CD14-positive monocyte (primary cell): ENCODE data around the gene SOBP. TPM values are rescaled to one million over a fixed set of nuclear protein-coding genes. Genes with fewer than 3 reads are reported as not detected.

ENCODE experiments used
- DNase-seq, 3 donors: peaks; one replicate each; pipeline ENCODE4 v3.0.0-alpha.2; 2011 to 2022
- H2AFZ ChIP-seq: 2 replicates; pipeline ENCODE4 v1.6.0; 2012; ENCODE audit warnings: mild to moderate bottlenecking, low read depth, low read length, inconsistent platforms; ENCODE audit not compliant: insufficient read depth, poor library complexity, severe bottlenecking
- H3K27ac ChIP-seq, 2 donors: 1 replicate in 1 of 2; 2 replicates in 1 of 2; pipeline ENCODE4 v1.5.1; 2012 to 2013; ENCODE audit warnings: low read length in 2 of 2, control low read depth in 1 of 2, inconsistent platforms in 1 of 2, low read depth in 1 of 2, mild to moderate bottlenecking in 1 of 2
- H3K27me3 ChIP-seq, 2 donors: one replicate each; pipeline versions ENCODE4 v1.6.0 to v1.6.1; 2011 to 2013; ENCODE audit warnings: low read length in 2 of 2; ENCODE audit not compliant: control insufficient read depth in 2 of 2, insufficient read depth in 2 of 2
- H3K36me3 ChIP-seq, 2 donors: replicated peaks in 1 of 2; 1 replicate in 1 of 2; 2 replicates in 1 of 2; pipeline versions ENCODE4 v1.5.1 to v1.6.1; 2012 to 2013; ENCODE audit warnings: low read length in 2 of 2, control low read depth in 1 of 2, inconsistent platforms in 1 of 2, mild to moderate bottlenecking in 1 of 2; ENCODE audit not compliant: insufficient read depth in 2 of 2, control insufficient read depth in 1 of 2
- H3K4me1 ChIP-seq, 2 donors: 1 replicate in 1 of 2; 2 replicates in 1 of 2; pipeline versions ENCODE4 v1.5.1 to v1.6.1; 2012 to 2013; ENCODE audit warnings: low read length in 2 of 2, control low read depth in 1 of 2, inconsistent platforms in 1 of 2, mild to moderate bottlenecking in 1 of 2, moderate library complexity in 1 of 2; ENCODE audit not compliant: insufficient read depth in 2 of 2, control insufficient read depth in 1 of 2
- H3K4me2 ChIP-seq: replicated peaks from 2 replicates; pipeline ENCODE3; 2012; ENCODE audit warnings: low read length, moderate library complexity, mild to moderate bottlenecking; ENCODE audit not compliant: poor library complexity, severe bottlenecking; ENCODE audit errors: extremely low read depth
- H3K4me3 ChIP-seq, 3 experiments: fragments of 200-600 bp in 1 of 3; sonication (generic) in 1 of 3; replicated peaks in 1 of 3; 1 replicate in 2 of 3; 2 replicates in 1 of 3; pipeline ENCODE4 v1.5.1; 2011 to 2013; ENCODE audit warnings: low read length in 3 of 3, mild to moderate bottlenecking in 3 of 3, control low read depth in 2 of 3, low read depth in 2 of 3, inconsistent platforms in 1 of 3, moderate library complexity in 1 of 3
- H3K79me2 ChIP-seq: 2 replicates; pipeline ENCODE4 v1.6.0; 2012; ENCODE audit warnings: mild to moderate bottlenecking, control low read depth, inconsistent platforms, low read length, moderate library complexity; ENCODE audit not compliant: insufficient read depth
- H3K9ac ChIP-seq: 2 replicates; pipeline ENCODE4 v1.6.0; 2017; ENCODE audit warnings: low read length, mild to moderate bottlenecking; ENCODE audit not compliant: insufficient read depth, poor library complexity, severe bottlenecking
- H3K9me3 ChIP-seq, 2 donors: replicated peaks in 1 of 2; 1 replicate in 1 of 2; 2 replicates in 1 of 2; pipeline versions ENCODE4 v1.5.1 to v1.6.1; 2012 to 2013; ENCODE audit warnings: low read length in 2 of 2, control low read depth in 1 of 2; ENCODE audit not compliant: control insufficient read depth in 1 of 2, insufficient read depth in 1 of 2
- H4K20me1 ChIP-seq: 2 replicates; pipeline ENCODE4 v1.6.0; 2012; ENCODE audit warnings: mild to moderate bottlenecking, low read length, control low read depth, moderate library complexity; ENCODE audit not compliant: insufficient read depth
- H3K27ac Mint-ChIP-seq, 7 donors: one replicate each; pipeline ENCODE4 v1.8.0; 2020; ENCODE audit warnings: mild to moderate bottlenecking in 7 of 7, mixed read lengths in 7 of 7, moderate library complexity in 6 of 7, inconsistent platforms in 2 of 7
- H3K27me3 Mint-ChIP-seq, 3 donors: one replicate each; pipeline ENCODE4 v1.8.0; 2021 to 2022; ENCODE audit warnings: low read depth in 3 of 3, mild to moderate bottlenecking in 3 of 3, mixed read lengths in 3 of 3, moderate library complexity in 3 of 3, inconsistent platforms in 1 of 3
- H3K36me3 Mint-ChIP-seq, 2 donors: one replicate each; pipeline ENCODE4 v1.8.0; 2020; ENCODE audit warnings: mixed read lengths in 2 of 2, inconsistent platforms in 1 of 2, mild to moderate bottlenecking in 1 of 2
- H3K4me1 Mint-ChIP-seq: one replicate; pipeline ENCODE4 v1.8.0; 2020; ENCODE audit warnings: mild to moderate bottlenecking, mixed read lengths
- H3K4me3 Mint-ChIP-seq, 2 donors: one replicate each; pipeline ENCODE4 v1.8.0; 2020; ENCODE audit warnings: mild to moderate bottlenecking in 2 of 2, mixed read lengths in 2 of 2, moderate library complexity in 1 of 2
- H3K9me3 Mint-ChIP-seq, 7 donors: one replicate each; pipeline ENCODE4 v1.8.0; 2020 to 2022; ENCODE audit warnings: mixed read lengths in 7 of 7, mild to moderate bottlenecking in 6 of 7, moderate library complexity in 6 of 7, inconsistent platforms in 2 of 7
- WGBS: methylation state at CpG from one replicate; pipeline ENCODE4 v1.1.5; 2013; ENCODE audit warnings: missing lambda C conversion rate; ENCODE audit not compliant: insufficient coverage; 5-methylcytosine and 5-hydroxymethylcytosine counted together
- intact Hi-C, 2 donors: fragments of 100-400 bp; cut with micrococcal nuclease; formaldehyde crosslinking; loops; one replicate each; pipeline versions ENCODE4 v1.15.0 to v1.15.1; 2023
- polyA plus RNA-seq, 3 donors: library from polyadenylated mRNA; depleted of rRNA in 1 of 3; unstranded in 2 of 3; stranded (reverse) in 1 of 3; fragments of 300-500 nt in 2 of 3; fragments of >200 nt in 1 of 3; fragmentation: Illumina TruSeq in 2 of 3; gene quantifications; 1 replicate in 2 of 3; 2 replicates in 1 of 3; pipeline ENCODE4 v1.2.3, GENCODE V29; 2012 to 2021
- TF ChIP-seq, protein P1 (sequence below): fragments of 200-600 bp; IDR thresholded peaks from one replicate; pipeline ENCODE4 v1.8.0; 2022; ENCODE audit warnings: antibody characterized with exemption, mild to moderate bottlenecking

Gene SOBP
- polyA plus RNA-seq, 3 donors, result not detected

GRCh38 chr6:107546691-107547450 is 57.0 kb downstream of the SOBP start:
- H3K4me3 ChIP-seq, result no peak overlapping the region
- peaks cover 3 to 20% (median 5%) of the 10 kb centered on the region in 3 donors for H3K27me3 Mint-ChIP-seq
- intact Hi-C loops, result no loop called here

DNA sequence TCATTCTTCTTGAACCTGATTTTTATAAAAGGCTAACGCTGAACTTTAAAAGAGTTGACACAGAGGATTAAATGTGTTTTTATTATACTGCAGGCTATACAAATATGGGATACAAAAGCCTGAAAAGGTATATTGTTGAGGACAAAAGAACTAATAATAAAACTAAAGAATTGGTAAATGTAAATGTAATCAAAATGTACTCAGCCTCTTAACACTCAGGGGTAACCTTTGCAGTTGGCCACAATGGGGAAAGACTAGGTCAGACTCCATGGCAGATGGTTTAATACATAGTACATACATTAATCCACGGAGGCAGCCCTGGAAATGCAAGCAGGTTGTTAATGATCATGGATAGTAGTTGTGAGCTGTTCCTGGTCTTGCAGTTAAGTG is 57.5 kb downstream of the SOBP start:
- Histone ChIP-seq H3K4me1 (no peaks in the 10 kb centered on the region), H3K27ac (no peak overlapping the region), H4K20me1 (no peaks in the 10 kb centered on the region), H3K9me3 (no peaks in the 10 kb centered on the region), H3K79me2 (no peaks in the 10 kb centered on the region), H3K9ac (no peak overlapping the region), H2AFZ (no peak overlapping the region), H3K27me3 (peaks cover 2 to 6% of the 10 kb centered on the region in 2 donors), H3K36me3 (no peaks in the 10 kb centered on the region), H3K4me3 (no peak overlapping the region), H3K4me2 (no peak overlapping the region)
- Mint-ChIP-seq H3K36me3 (no peaks in the 10 kb centered on the region), H3K27me3 (peaks cover 3 to 18% (median 5%) of the 10 kb centered on the region in 3 donors), H3K27ac (no peak overlapping the region), H3K9me3 (peaks cover 0 to 3% (median 0%) of the 10 kb centered on the region in 7 donors), H3K4me1 (no peaks in the 10 kb centered on the region), H3K4me3 (no peak overlapping the region)
- intact Hi-C loops, result no loop called here
- no CpG with 5 or more reads among the region's 2 CpGs for WGBS
- TF ChIP-seq, protein P1, sequence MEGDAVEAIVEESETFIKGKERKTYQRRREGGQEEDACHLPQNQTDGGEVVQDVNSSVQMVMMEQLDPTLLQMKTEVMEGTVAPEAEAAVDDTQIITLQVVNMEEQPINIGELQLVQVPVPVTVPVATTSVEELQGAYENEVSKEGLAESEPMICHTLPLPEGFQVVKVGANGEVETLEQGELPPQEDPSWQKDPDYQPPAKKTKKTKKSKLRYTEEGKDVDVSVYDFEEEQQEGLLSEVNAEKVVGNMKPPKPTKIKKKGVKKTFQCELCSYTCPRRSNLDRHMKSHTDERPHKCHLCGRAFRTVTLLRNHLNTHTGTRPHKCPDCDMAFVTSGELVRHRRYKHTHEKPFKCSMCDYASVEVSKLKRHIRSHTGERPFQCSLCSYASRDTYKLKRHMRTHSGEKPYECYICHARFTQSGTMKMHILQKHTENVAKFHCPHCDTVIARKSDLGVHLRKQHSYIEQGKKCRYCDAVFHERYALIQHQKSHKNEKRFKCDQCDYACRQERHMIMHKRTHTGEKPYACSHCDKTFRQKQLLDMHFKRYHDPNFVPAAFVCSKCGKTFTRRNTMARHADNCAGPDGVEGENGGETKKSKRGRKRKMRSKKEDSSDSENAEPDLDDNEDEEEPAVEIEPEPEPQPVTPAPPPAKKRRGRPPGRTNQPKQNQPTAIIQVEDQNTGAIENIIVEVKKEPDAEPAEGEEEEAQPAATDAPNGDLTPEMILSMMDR, result no peak
- no peak for DNase-seq

More at GRCh38 chr6:107546691-107547450, 57.0 kb downstream of the SOBP start:
- DNase-seq, result no peak
- H4K20me1 ChIP-seq, result no peaks in the 10 kb centered on the region
- Mint-ChIP-seq H3K4me3 (no peak overlapping the region), H3K9me3 (peaks cover 0 to 3% (median 0%) of the 10 kb centered on the region in 7 donors), H3K36me3 (no peaks in the 10 kb centered on the region), H3K27ac (no peak overlapping the region), H3K4me1 (no peaks in the 10 kb centered on the region)
- no peaks in the 10 kb centered on the region for H3K4me1 ChIP-seq
- no peaks in the 10 kb centered on the region for H3K9me3 ChIP-seq
- TF ChIP-seq, protein P1, result no peak
- no peak overlapping the region for H3K4me2 ChIP-seq
- H3K9ac ChIP-seq, result no peak overlapping the region
- no peak overlapping the region for H3K27ac ChIP-seq
- H3K27me3 ChIP-seq, result peaks cover 2 to 6% of the 10 kb centered on the region in 2 donors
- H3K36me3 ChIP-seq, result no peaks in the 10 kb centered on the region
- WGBS, result no CpG with 5 or more reads among the region's 6 CpGs
- H2AFZ ChIP-seq, result no peak overlapping the region
- no peaks in the 10 kb centered on the region for H3K79me2 ChIP-seq
